ES-I3 (cell line): ENCODE measurements around the gene KCNK15.

Experiments used
- H3K36me3 ChIP-seq: 2 replicates; pipeline ENCODE4 v1.6.1; 2013; ENCODE audit warnings: mild to moderate bottlenecking, low read length, control low read depth, moderate library complexity; ENCODE audit not compliant: insufficient read depth
- H3K4me1 ChIP-seq: 2 replicates; pipeline ENCODE4 v1.6.1; 2013; ENCODE audit warnings: mild to moderate bottlenecking, control low read depth, low read length; ENCODE audit not compliant: insufficient read depth
- H3K9ac ChIP-seq: 2 replicates; pipeline ENCODE4 v1.6.1; 2013; ENCODE audit warnings: low read depth, mild to moderate bottlenecking, low read length, moderate library complexity
- H3K9me3 ChIP-seq: 2 replicates; pipeline ENCODE4 v1.6.1; 2013; ENCODE audit warnings: mild to moderate bottlenecking, low read length, moderate library complexity; ENCODE audit not compliant: control insufficient read depth, insufficient read depth

Gene KCNK15

GRCh38 chr20:44707018-44707579 lies 38.6 kb upstream of the KCNK15 start:
- H3K9me3 ChIP-seq: no peaks in the 10 kb centered on the region
- no peaks in the 10 kb centered on the region for H3K36me3 ChIP-seq
- no peak overlapping the region for H3K9ac ChIP-seq
- H3K4me1 ChIP-seq: no peaks in the 10 kb centered on the region; the same call in 1 of the 2 replicates

GRCh38 chr20:44709380-44709779 lies 36.3 kb upstream of the KCNK15 start:
- Histone ChIP-seq H3K9ac (no peak overlapping the region), H3K36me3 (no peaks in the 10 kb centered on the region)

GRCh38 chr20:44709797-44710196 lies 35.9 kb upstream of the KCNK15 start:
- no peaks in the 10 kb centered on the region for H3K36me3 ChIP-seq

More at GRCh38 chr20:44709380-44709779, 36.3 kb upstream of the KCNK15 start:
- no peaks in the 10 kb centered on the region; the same call in 1 of the 2 replicates for H3K4me1 ChIP-seq
- no peaks in the 10 kb centered on the region for H3K9me3 ChIP-seq

GRCh38 chr20:44711237-44711636 lies 34.4 kb upstream of the KCNK15 start:
- H3K9me3 ChIP-seq: no peaks in the 10 kb centered on the region
- H3K9ac ChIP-seq: no peak overlapping the region
- no peaks in the 10 kb centered on the region; the same call in 1 of the 2 replicates for H3K4me1 ChIP-seq
- no peaks in the 10 kb centered on the region for H3K36me3 ChIP-seq

More at GRCh38 chr20:44709797-44710196, 35.9 kb upstream of the KCNK15 start:
- Histone ChIP-seq H3K9ac (no peak overlapping the region), H3K9me3 (no peaks in the 10 kb centered on the region), H3K4me1 (no peaks in the 10 kb centered on the region; the same call in 1 of the 2 replicates)

GRCh38 chr20:44714102-44714700 lies 31.5 kb upstream of the KCNK15 start:
- H3K9me3 ChIP-seq: no peaks in the 10 kb centered on the region
- H3K9ac ChIP-seq: no peak overlapping the region
- 0 out of 2 replicates have a peak, but pooled peaks cover 3% of the 10 kb centered on the region for H3K4me1 ChIP-seq
- H3K36me3 ChIP-seq: no peaks in the 10 kb centered on the region

GRCh38 chr20:44714701-44715498 lies 30.8 kb upstream of the KCNK15 start, which contains the start of gene CCN5:
Gene CCN5 (plus strand): TSS chr20:44715369. CDS start chr20:44715391, 22 bp downstream.
- H3K9ac ChIP-seq: no peak within 1 kb of the TSS
- H3K9me3 ChIP-seq: no peaks in the 10 kb centered on the region
- 0 out of 2 replicates have a peak, but pooled peaks cover 3% of the 10 kb centered on the region for H3K4me1 ChIP-seq
- no peaks in the 10 kb centered on the region for H3K36me3 ChIP-seq

GRCh38 chr20:44715499-44716308 lies 30.0 kb upstream of the KCNK15 start:
- Histone ChIP-seq H3K36me3 (no peaks in the 10 kb centered on the region), H3K4me1 (0 out of 2 replicates have a peak, but pooled peaks cover 3% of the 10 kb centered on the region), H3K9ac (no peak overlapping the region), H3K9me3 (no peaks in the 10 kb centered on the region)

GRCh38 chr20:44716309-44717106 lies 29.2 kb upstream of the KCNK15 start:
- H3K9me3 ChIP-seq: no peaks in the 10 kb centered on the region
- H3K4me1 ChIP-seq: 0 out of 2 replicates have a peak, but pooled peaks cover 3% of the 10 kb centered on the region
- no peak overlapping the region for H3K9ac ChIP-seq
- H3K36me3 ChIP-seq: no peaks in the 10 kb centered on the region

- H3K9ac ChIP-seq: no peak overlapping the region
Observed at GRCh38 chr20:44717986-44718385, 27.7 kb upstream of the KCNK15 start.

GRCh38 chr20:44719841-44720240 lies 25.8 kb upstream of the KCNK15 start:
- Histone ChIP-seq H3K4me1 (0 out of 2 replicates have a peak, but pooled peaks cover 3% of the 10 kb centered on the region), H3K9ac (no peak overlapping the region), H3K9me3 (no peaks in the 10 kb centered on the region), H3K36me3 (no peaks in the 10 kb centered on the region)

More at GRCh38 chr20:44717986-44718385, 27.7 kb upstream of the KCNK15 start:
- Histone ChIP-seq H3K4me1 (0 out of 2 replicates have a peak, but pooled peaks cover 3% of the 10 kb centered on the region), H3K9me3 (no peaks in the 10 kb centered on the region), H3K36me3 (no peaks in the 10 kb centered on the region)

- H3K4me1 ChIP-seq: 0 out of 2 replicates have a peak, but pooled peaks cover 3% of the 10 kb centered on the region
- no peak overlapping the region for H3K9ac ChIP-seq
- H3K9me3 ChIP-seq: no peaks in the 10 kb centered on the region
Observed at GRCh38 chr20:44720621-44720996, 25.1 kb upstream of the KCNK15 start.

GRCh38 chr20:44720997-44721784 lies 24.5 kb upstream of the KCNK15 start:
- Histone ChIP-seq H3K9ac (no peak overlapping the region), H3K36me3 (no peaks in the 10 kb centered on the region), H3K9me3 (no peaks in the 10 kb centered on the region), H3K4me1 (0 out of 2 replicates have a peak, but pooled peaks cover 3% of the 10 kb centered on the region)

More at GRCh38 chr20:44720621-44720996, 25.1 kb upstream of the KCNK15 start:
- H3K36me3 ChIP-seq: no peaks in the 10 kb centered on the region

GRCh38 chr20:44721785-44722054 lies 23.9 kb upstream of the KCNK15 start:
- H3K4me1 ChIP-seq: 0 out of 2 replicates have a peak, but pooled peaks cover 3% of the 10 kb centered on the region
- no peak overlapping the region for H3K9ac ChIP-seq
- H3K36me3 ChIP-seq: no peaks in the 10 kb centered on the region
- H3K9me3 ChIP-seq: no peaks in the 10 kb centered on the region
